Neural progenitor cell (in vitro differentiated cells): ENCODE results near the gene MED13L. TPM values are rescaled to one million over a fixed set of nuclear protein-coding genes. Genes with fewer than 3 reads are reported as not detected.
"Not testable (repeated sequence)": the region's sequence is repeated elsewhere in the genome, so short reads cannot be mapped to it uniquely, and the experiment has no call there.

Experiments used
- DNase-seq: peaks from one replicate; pipeline ENCODE4 v3.0.0-alpha.2; 2016; ENCODE audit warnings: low spot score
- H2AFZ ChIP-seq: fragments of 200-600 bp; sonication (generic); replicated peaks from 2 replicates; pipeline ENCODE4 v1.6.1; 2016; ENCODE audit warnings: antibody characterized with exemption
- H3F3A ChIP-seq: fragments of 200-600 bp; sonication (generic); 2 replicates; pipeline ENCODE4 v1.6.1; 2016; ENCODE audit warnings: antibody characterized with exemption, low read depth
- H3K27ac ChIP-seq: fragments of 200-600 bp; sonication (generic); 2 replicates; pipeline ENCODE4 v1.5.1; 2016; ENCODE audit warnings: mild to moderate bottlenecking
- H3K27me3 ChIP-seq: fragments of 200-600 bp; sonication (generic); 2 replicates; pipeline ENCODE4 v1.6.1; 2016; ENCODE audit warnings: mild to moderate bottlenecking, moderate library complexity
- H3K36me3 ChIP-seq: fragments of 200-600 bp; sonication (generic); 2 replicates; pipeline ENCODE4 v1.5.1; 2016
- H3K4me1 ChIP-seq: fragments of 200-600 bp; sonication (generic); 2 replicates; pipeline ENCODE4 v1.6.1; 2016; ENCODE audit warnings: mixed run types
- H3K4me2 ChIP-seq: fragments of 200-600 bp; sonication (generic); 2 replicates; pipeline ENCODE4 v1.6.1; 2016
- H3K4me3 ChIP-seq: fragments of 200-600 bp; sonication (generic); 2 replicates; pipeline ENCODE4 v1.5.1; 2016
- H3K79me2 ChIP-seq: fragments of 200-600 bp; sonication (generic); 2 replicates; pipeline ENCODE4 v1.6.1; 2016; ENCODE audit warnings: low read depth
- H3K9ac ChIP-seq: fragments of 200-600 bp; sonication (generic); 2 replicates; pipeline ENCODE4 v1.6.1; 2016
- H3K9me3 ChIP-seq: fragments of 200-600 bp; sonication (generic); 2 replicates; pipeline ENCODE4 v1.5.1; 2016; ENCODE audit warnings: low read depth
- H4K20me1 ChIP-seq: fragments of 200-600 bp; sonication (generic); 2 replicates; pipeline ENCODE4 v1.6.1; 2016; ENCODE audit warnings: low read depth
- H3K27ac Mint-ChIP-seq: 3 replicates; pipeline ENCODE4 v1.8.0; 2021; ENCODE audit warnings: mixed read lengths
- H3K27me3 Mint-ChIP-seq: 2 replicates; pipeline ENCODE4 v1.8.0; 2022; ENCODE audit warnings: low read depth, mild to moderate bottlenecking, inconsistent platforms, moderate library complexity, mixed read lengths; ENCODE audit not compliant: insufficient read depth
- H3K36me3 Mint-ChIP-seq: 3 replicates; pipeline ENCODE4 v1.8.0; 2021; ENCODE audit warnings: mixed read lengths
- H3K4me1 Mint-ChIP-seq: 3 replicates; pipeline ENCODE4 v1.8.0; 2021; ENCODE audit warnings: mixed read lengths
- H3K4me3 Mint-ChIP-seq: 3 replicates; pipeline ENCODE4 v1.8.0; 2021; ENCODE audit warnings: mild to moderate bottlenecking, moderate library complexity, mixed read lengths
- H3K9me3 Mint-ChIP-seq: 3 replicates; pipeline ENCODE4 v1.8.0; 2020; ENCODE audit warnings: mixed read lengths
- CTCF ChIP-seq: fragments of 200-600 bp; sonication (generic); IDR thresholded peaks from 2 replicates; pipeline ENCODE4 v1.5.1; 2017; ENCODE audit warnings: antibody characterized with exemption, mild to moderate bottlenecking
- EZH2 ChIP-seq: fragments of 200-600 bp; sonication (generic); IDR thresholded peaks from 2 replicates; pipeline ENCODE4 v1.6.1; 2017; ENCODE audit warnings: antibody characterized with exemption, mild to moderate bottlenecking, moderate library complexity
- EZH2phosphoT487 ChIP-seq: fragments of 200-600 bp; sonication (generic); IDR thresholded peaks from 2 replicates; pipeline ENCODE4 v1.6.1; 2017; ENCODE audit warnings: antibody characterized with exemption
- total RNA-seq: library from RNA; depleted of rRNA; stranded (reverse); fragments of >200 nt; gene quantifications from 2 replicates; pipeline ENCODE4 v1.2.3, GENCODE V29; 2015; ENCODE audit warnings: low replicate concordance

The MED13L gene
- total RNA-seq, 1 donor from 2014 or later: 149 TPM

GRCh38 chr12:116287842-116288301 is 10.4 kb upstream of the MED13L start:
- Mint-ChIP-seq H3K27me3 (peaks cover 3% of the 10 kb centered on the region), H3K27ac (no peak overlapping the region), H3K9me3 (peaks cover 2% of the 10 kb centered on the region), H3K4me1 (peaks cover 8% of the 10 kb centered on the region), H3K4me3 (no peak overlapping the region), H3K36me3 (no peaks in the 10 kb centered on the region)
- TF ChIP-seq CTCF (no peak), EZH2phosphoT487 (no peak), EZH2 (no peak)
- H2AFZ ChIP-seq: no peak overlapping the region
- peaks cover 12% of the 10 kb centered on the region for H3K4me1 ChIP-seq
- H3K27me3 ChIP-seq: no peaks in the 10 kb centered on the region
- H3K27ac ChIP-seq: no peak overlapping the region
- peaks cover 11% of the 10 kb centered on the region for H3F3A ChIP-seq
- DNase-seq: no peak
- no peak overlapping the region for H3K4me2 ChIP-seq
- H4K20me1 ChIP-seq: no peaks in the 10 kb centered on the region
- H3K9me3 ChIP-seq: no peaks in the 10 kb centered on the region
- no peak overlapping the region for H3K9ac ChIP-seq
- no peak overlapping the region for H3K4me3 ChIP-seq
- no peaks in the 10 kb centered on the region for H3K79me2 ChIP-seq
- H3K36me3 ChIP-seq: no peaks in the 10 kb centered on the region

DNA sequence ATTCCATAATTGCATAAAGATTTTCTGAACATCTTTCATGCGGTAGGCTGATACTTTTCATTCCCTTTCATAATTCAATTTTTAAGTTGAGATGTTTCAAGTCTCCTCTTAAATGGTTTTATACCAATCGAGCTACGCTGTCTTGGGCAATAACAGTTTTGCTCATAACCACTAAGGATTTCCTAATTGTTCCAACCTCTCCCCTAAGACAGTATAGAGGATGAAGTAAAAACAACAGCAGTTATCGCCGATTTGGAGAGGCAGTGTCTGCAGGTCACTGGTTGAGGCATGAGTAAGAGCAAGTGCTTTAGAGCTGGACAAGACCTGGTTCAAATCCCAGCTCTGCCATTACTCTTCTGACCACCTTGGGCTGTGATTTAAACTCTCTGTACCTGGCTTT is 6.9 kb upstream of the MED13L start:
- Histone ChIP-seq H3K4me2 (no peak overlapping the region), H3K4me3 (no peak overlapping the region), H3K36me3 (no peaks in the 10 kb centered on the region), H3F3A (peaks cover 22% of the 10 kb centered on the region), H3K4me1 (peaks cover 33% of the 10 kb centered on the region), H3K9ac (no peak overlapping the region), H3K27ac (no peak overlapping the region), H3K79me2 (no peaks in the 10 kb centered on the region), H3K9me3 (no peaks in the 10 kb centered on the region), H3K27me3 (no peaks in the 10 kb centered on the region), H2AFZ (no peak overlapping the region), H4K20me1 (no peaks in the 10 kb centered on the region)
- no peak for DNase-seq
- peaks cover under 1% of the 10 kb centered on the region for H3K27me3 Mint-ChIP-seq
- no peak overlapping the region for H3K4me3 Mint-ChIP-seq
- TF ChIP-seq EZH2: no peak
- no peak for TF ChIP-seq CTCF
- TF ChIP-seq EZH2phosphoT487: no peak
- no peaks in the 10 kb centered on the region for H3K36me3 Mint-ChIP-seq
- H3K27ac Mint-ChIP-seq: no peak overlapping the region
- peaks cover 17% of the 10 kb centered on the region for H3K4me1 Mint-ChIP-seq
- H3K9me3 Mint-ChIP-seq: peaks cover 2% of the 10 kb centered on the region

- not testable (repeated sequence) for H3K9me3 ChIP-seq, H3K27ac Mint-ChIP-seq, H4K20me1 ChIP-seq, H3K27me3 Mint-ChIP-seq, H3K9me3 Mint-ChIP-seq, H3K4me3 ChIP-seq, H3K4me2 ChIP-seq, H3K27ac ChIP-seq, H3K9ac ChIP-seq, DNase-seq, H3K27me3 ChIP-seq, H3K79me2 ChIP-seq, H2AFZ ChIP-seq, H3K36me3 Mint-ChIP-seq, H3K4me3 Mint-ChIP-seq, H3K36me3 ChIP-seq
- peaks cover 17% of the 10 kb centered on the region for H3K4me1 Mint-ChIP-seq
- H3F3A ChIP-seq: peaks cover 27% of the 10 kb centered on the region
- H3K4me1 ChIP-seq: peaks cover 33% of the 10 kb centered on the region
These were observed 6.4 kb upstream of the MED13L start for GRCh38 chr12:116283881-116284280.

- Histone ChIP-seq H3K4me1 (peaks cover 40% of the 10 kb centered on the region), H3K4me3 (no peak overlapping the region), H2AFZ (no peak overlapping the region), H3K27ac (no peak overlapping the region), H3K4me2 (peak overlapping the region; percentile 53), H3F3A (peaks cover 36% of the 10 kb centered on the region), H4K20me1 (no peaks in the 10 kb centered on the region), H3K9me3 (no peaks in the 10 kb centered on the region), H3K79me2 (no peaks in the 10 kb centered on the region), H3K27me3 (no peaks in the 10 kb centered on the region), H3K36me3 (no peaks in the 10 kb centered on the region), H3K9ac (no peak overlapping the region)
- no peak overlapping the region for H3K27ac Mint-ChIP-seq
- H3K4me1 Mint-ChIP-seq: peaks cover 25% of the 10 kb centered on the region
- no peak for TF ChIP-seq EZH2
- TF ChIP-seq CTCF: no peak
- no peak for TF ChIP-seq EZH2phosphoT487
- no peak overlapping the region for H3K4me3 Mint-ChIP-seq
- peak; percentile 54 for DNase-seq
- H3K9me3 Mint-ChIP-seq: no peaks in the 10 kb centered on the region
- H3K27me3 Mint-ChIP-seq: peaks cover 8% of the 10 kb centered on the region
- H3K36me3 Mint-ChIP-seq: no peaks in the 10 kb centered on the region
These were observed 5.1 kb upstream of the MED13L start for GRCh38 chr12:116282371-116283286.
